GM19467 (cell line): ENCODE data around the gene MAN2B2.
"Not testable (repeated sequence)": the region's sequence is repeated elsewhere in the genome, so short reads cannot be mapped to it uniquely, and the experiment has no call there.

Experiments used
- ATAC-seq: cut with Tn5 transposase; IDR thresholded peaks from one replicate; pipeline ENCODE4 v1.9.1; 2021; ENCODE audit warnings: mild to moderate bottlenecking, moderate library complexity; ENCODE audit not compliant: unreplicated experiment

MAN2B2 gene

DNA sequence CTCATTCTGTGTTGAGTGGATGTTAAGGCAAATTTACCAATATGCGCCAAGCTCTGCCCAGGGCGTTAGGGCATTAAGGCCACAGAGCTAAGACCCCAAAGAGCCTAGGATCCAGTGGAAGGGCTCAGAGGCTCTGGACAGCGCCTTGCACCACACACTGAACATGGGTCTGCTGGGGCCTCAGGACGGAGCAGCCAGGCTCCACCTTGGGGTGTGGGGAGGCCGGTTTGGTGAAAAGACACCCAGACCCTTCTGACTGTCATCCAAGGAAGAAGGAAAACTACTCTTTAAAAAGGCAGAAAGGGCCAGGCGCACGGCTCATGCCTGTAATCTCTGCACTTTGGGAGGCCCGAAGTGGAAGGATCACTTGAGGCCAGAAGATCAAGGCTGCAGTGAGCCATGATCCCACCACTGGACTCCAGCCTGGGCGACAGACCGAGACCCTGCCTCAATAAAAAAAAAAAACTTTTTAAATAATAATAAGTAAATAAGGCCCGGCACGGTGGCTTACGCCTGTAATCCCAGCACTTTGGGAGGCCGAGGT is 64.2 kb downstream of the MAN2B2 start:
- no peak for ATAC-seq

DNA sequence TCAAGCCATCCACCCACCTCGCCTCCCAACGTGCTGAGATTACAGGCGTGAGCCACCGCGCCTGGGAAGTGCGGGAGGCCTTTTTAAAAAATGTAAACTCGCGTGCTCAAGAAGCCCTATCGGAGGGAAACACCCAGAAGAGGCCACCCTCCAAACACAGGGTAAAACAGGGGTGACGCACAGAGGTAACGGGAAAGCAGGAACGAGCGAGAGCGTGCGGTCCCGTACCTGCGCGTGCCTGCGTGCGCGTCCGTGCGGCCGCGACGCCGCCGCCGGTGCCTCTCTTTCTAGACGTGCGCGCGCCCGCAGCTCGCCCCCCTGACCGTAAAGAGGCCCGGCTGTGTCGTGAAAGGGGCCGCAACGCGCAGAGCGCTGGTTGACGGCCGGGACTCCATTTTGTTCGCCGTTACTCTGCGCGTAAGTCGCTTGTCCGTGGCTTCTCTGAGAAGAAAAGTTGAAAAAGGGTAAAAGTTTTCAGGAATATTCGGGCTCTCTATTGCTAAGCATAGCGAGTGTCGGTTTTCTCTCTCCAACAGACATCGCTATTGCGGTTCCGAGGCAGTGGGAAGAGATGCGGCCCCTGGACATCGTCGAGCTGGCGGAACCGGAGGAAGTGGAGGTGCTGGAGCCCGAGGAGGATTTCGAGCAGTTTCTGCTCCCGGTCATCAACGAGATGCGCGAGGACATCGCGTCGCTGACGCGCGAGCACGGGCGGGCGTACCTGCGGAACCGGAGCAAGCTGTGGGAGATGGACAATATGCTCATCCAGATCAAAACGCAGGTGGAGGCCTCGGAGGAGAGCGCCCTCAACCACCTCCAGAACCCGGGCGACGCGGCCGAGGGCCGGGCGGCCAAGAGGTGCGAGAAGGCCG is 65.5 kb downstream of the MAN2B2 start, which contains the start of gene MRFAP1:
Gene MRFAP1 (plus strand): TSS at position 394 of the 872 bp plus-strand sequence. CDS start 178 bp downstream, at position 572.
- peak; percentile 72 for ATAC-seq

DNA sequence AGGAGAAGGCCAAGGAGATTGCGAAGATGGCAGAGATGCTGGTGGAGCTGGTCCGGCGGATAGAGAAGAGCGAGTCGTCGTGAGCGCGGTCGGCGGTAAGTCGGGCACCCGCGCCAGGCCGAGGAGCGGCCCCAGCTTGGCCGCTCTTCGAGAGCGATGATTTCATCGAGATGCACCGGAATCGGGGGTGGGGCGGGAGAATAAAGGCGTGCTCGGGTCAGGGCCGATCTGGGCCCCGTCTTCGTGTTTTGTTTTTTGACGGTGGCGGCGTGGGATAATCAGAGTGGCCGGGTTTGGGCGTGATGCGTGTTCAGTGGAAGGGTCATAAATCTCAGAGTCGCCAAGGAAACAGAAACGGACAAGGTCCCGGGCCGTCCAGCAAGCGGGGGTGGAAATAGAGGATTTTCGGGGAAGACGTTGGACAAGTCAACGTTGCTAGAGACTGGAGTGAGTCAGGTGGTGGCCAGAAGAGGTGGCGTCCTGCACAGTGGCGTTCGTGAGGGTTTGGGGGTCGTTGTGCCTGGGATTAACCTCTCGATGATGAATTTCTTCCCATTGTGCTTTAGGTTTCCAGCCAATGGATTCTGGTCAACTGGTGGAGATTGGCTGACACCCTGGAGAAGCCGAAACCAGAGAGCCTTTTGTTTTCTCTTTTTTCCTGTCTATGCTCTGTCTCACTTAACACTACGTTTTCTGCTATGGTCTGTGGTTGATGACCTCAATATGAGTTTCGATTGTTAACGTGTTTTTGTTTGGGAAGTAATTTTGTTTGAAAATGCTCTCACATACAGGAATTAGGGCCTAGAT is 66.4 kb downstream of the MAN2B2 start:
- ATAC-seq = peak; percentile 32

DNA sequence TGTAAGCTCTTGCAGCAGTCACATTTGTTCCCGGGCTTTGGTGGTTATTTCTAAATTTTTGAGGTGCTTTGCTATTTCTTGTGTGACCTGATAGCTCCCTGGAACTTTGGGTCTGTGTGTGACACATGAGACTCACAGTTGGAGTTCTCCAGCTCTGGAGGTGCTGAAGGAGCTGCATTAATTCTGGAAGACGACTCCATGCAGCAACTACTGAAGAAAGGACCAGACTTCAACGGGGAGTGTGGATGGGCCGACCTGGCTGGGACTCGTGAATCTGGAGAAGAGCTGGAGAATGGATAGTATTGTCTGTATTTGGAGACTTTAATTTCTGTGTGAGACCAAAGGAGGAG is 67.0 kb downstream of the MAN2B2 start:
- no peak for ATAC-seq

DNA sequence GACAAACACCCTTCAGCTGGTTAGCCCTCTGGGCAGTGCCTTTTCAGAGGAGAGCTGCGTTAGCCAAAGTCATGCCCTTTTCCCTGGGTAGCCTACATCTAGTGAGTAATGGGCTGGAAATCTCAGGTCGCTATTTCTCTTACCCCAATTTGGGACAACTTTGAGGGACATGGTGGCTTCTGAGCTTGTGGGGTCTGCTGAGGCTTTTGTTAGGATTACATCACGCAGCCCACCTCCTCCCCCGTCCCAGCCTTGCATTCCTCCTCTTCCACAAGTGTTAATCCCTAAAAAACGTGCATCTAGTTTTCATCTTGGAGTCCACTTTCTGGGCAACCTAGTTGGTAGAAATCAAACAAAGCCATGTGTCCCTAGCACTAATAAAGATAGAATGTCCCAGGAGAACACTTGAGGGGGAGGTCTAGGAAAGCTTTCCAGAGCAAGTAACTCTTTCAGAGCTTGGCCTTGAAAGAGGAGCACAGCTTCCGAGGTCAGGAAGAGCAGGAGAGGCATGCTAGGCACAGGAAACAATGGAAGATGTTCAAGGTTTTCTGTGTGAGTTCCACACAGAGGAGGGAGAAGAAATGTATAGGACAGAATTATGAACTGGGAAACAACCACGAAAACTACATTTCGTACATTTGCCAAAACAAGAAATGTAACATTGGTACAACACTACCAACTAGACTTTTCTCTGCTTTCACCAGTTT is 68.3 kb downstream of the MAN2B2 start:
- ATAC-seq = no peak

DNA sequence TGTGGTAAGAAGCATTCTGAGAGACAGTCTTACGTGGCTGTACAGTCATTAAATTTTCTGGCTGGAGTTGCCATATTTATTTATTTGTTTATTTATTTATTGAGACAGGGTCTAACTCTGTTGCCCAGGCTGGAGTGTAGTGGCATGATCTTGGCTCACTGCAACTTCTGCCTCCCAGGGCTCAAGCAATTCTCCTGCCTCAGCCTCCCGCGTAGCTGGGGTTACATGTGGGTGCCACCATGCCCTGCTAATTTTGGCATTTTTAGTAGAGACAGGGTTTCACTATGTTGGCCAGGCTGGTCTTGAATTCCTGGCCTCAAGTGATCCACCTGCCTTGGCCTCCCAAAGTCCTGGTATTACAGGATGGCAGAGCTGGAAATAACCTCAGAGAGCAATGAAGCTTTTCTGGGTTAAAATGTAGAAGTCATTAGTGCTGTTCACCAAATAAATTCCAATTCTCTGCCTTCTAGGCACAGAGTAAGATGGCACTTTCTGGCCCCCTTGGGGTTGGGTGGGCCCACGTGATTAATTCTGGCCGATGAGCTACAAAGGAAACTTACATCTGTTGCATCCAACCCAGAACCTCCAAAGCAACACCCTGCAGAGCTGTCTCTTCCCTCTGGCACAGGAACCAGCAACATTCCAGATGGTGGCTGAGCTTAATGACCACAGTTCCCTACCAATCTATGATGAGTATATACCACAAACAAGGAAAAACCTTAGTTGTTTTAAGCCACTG is 70.0 kb downstream of the MAN2B2 start:
- ATAC-seq = no peak

DNA sequence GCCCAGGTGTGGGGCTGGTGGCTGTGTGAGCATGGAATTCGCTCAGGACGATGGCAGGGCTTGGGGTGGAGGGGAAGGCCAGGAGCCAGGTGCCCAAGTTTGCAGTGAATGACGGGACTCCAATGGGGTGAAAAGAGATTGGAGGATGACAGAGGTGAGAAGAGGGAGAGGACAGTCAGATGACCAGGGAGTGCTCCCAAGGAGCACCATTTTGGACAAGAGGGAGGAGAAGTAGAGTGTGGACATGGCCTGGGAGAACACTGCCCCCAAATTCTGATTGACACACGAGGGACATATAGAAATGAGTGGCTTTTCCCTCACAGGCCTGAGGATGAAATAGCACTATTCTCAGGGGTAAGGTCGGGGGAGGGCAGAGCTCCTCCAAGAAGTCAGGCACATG is 72.2 kb downstream of the MAN2B2 start:
- no peak for ATAC-seq

DNA sequence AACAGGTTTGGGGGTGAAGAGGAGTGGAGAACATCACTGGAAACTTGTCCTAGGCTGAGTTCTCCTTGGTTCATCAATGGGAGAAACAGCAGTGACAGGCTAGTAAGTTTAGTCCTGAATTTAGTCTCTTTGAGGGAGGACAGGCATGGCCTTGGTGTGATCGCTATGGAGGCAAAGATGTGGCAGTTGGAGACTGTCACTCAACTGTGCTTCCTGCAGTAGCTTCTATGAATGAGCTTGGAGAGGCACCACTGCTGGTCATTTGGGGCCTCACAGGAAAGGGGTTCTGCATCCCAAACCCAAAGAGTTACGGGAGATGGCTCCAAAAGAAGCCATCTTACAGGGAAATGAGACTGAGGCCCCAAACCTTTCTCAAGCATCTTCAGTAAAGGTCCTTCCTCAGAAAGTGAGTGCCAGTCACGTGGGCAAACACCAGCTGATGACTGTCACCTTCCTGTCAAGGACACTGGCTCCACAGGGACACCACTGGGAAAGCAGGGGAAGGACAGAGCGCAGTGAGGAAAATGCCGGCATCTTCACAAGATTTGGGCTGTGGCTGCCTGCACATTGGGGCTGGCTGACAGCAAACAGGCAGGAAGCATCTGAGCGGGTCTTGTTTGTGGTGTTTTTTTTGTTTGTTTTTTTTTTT is 72.7 kb downstream of the MAN2B2 start:
- no peak for ATAC-seq

DNA sequence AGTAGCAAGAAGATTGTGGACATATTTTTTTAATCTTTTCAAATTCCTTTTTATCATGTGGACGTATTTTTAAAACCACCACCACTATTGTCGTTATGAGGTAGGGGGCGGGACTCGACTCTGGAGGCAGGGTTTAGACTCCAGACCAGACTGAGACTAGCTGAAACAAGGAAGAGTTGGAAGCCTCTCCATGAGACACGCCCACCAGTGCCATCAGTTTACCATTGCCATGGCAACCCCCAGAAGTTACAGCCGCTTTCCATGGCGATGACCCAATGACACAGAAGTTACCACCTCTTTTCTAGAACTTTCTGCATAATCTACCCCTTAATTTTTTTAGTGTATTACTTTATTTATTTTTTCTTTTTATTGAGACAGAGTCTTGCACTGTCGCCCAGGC is 74.2 kb downstream of the MAN2B2 start:
- ATAC-seq = no peak

DNA sequence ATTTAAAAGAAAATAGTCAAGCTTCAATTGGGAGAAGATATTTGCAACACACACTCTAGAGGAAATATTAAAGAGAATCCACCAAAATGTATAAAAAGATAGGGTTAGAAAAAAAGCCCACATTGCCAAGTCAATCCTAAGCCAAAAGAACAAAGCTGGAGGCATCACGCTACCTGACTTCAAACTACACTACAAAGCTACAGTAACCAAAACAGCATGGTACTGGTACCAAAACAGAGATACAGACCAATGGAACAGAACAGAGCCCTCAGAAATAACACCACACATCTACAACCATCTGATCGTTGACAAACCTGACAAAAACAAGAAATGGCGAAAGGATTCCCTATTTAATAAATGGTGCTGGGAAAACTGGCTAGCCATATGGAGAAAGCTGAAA is 79.2 kb downstream of the MAN2B2 start:
- ATAC-seq = not testable (repeated sequence)

DNA sequence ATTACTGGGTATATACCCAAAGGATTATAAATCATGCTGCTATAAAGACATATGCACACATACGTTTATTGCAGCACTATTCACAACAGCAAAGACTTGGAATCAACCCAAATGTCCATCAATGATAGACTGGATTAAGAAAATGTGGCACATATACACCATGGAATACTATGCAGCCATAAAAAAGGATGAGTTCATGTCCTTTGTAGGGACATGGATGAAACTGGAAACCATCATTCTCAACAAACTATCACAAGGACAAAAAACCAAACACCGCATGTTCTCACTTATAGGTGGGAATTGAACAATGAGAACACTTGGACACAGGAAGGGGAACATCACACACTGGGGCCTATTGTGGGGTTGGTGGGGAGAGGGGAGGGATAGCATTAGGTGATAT is 80.3 kb downstream of the MAN2B2 start:
- ATAC-seq = not testable (repeated sequence)

DNA sequence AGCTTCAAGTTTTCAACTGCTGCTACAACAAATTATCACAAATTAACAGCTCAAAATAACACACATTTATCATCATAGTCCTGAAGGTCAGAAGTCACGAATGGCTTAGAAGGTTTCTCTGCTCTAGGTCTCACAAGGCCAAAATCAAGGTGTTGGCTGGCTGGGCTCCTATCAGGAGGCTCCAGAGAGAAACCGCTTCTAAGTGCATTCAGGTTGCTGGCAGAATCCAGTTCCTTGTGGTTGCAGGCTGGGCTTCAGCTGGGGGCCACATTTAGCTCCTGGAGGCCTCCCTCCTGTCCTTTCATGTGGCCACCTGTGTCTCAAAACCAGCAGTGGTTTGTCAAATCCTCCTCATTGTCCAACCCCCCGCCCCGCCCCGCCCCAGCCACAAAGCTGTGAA is 80.9 kb downstream of the MAN2B2 start:
- ATAC-seq = no peak

DNA sequence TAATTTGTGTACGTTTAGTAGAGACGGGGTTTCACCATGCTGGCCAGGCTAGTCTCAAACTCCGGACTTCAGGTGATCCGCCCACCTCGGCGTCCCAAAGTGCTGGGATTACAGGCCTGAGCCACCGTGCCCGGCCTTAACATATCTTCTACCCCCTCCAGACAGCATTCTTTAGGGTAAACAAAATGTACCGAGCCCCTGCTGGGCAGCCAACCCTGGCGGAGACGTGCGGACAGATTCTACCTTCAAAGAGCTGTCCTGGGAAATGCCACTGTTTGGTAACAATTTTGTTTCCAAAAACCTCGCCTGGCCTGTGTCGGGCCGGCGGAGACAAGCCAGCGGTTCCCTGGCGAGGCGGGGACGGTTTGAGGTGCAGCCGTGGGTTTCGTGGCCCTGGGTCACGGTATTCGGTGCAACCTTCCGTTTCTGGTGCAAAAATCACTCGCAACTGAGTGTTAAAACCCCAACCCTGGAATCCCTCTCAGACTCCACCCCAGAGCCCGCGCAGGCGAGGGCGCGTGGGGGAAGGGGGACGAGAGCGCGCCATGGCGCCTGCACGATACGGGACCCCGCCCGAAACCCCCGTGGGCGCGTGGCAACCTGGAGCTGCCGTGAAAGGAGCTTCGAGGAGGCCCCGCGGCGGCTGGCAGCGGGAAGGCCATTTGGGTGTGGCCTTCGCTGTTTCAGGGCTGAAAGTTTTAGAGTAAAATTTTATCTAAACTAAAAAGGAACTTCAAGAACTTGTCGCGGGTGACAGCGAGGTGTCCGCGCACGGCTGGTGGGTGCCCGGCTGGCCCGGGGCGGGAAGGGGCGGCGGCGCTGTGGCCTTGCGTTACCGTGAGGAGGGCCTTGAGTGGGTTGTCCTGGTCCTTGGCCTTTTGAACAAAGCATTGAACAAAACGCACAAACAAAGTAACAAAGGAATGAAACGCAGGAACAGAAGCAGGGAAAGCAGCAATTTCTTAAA is 82.5 kb downstream of the MAN2B2 start:
- ATAC-seq = no peak

DNA sequence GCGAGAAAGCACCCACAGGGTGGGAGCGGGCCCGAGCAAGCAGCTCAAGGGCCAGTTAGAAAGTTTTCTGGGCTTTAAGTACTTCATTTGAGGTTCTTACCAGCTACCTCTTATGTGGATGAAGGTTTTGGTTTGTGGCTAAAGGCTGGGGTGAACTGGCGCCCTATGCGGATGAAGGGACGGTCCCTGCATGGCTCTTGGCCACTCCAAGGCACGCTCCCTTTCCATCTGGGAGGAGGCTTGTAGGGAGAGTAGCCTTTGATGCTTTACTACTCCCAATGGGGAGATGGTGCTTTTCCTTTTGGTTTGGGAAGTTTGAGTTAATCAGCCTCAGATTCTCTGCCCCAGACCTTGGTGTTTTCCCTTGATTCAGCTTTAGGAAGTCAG is 83.2 kb downstream of the MAN2B2 start:
- ATAC-seq = no peak

DNA sequence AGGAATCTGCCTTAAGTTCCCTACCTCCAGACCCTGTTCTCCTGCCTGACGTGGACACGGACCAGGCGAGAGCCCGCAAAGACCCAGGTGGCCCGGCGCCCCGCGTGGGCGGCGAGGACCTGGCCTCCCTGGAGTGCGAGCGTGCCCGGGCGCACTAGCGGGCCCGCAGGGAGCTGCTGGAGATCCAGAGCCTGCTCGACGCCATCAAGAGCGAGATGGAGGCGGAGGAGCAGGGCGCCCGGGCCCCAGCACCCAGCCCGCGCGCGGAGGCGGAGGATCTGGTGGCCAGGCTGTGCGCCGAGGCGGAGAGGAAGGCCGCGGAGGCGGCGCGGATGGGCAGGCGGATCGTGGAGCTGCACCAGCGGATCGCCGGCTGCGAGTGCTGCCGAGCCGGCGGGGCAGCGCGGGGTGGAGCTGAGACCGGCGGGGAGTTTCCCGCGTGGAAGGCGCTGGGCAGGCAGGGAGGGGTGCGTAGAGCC is 83.6 kb downstream of the MAN2B2 start:
- ATAC-seq = no peak

DNA sequence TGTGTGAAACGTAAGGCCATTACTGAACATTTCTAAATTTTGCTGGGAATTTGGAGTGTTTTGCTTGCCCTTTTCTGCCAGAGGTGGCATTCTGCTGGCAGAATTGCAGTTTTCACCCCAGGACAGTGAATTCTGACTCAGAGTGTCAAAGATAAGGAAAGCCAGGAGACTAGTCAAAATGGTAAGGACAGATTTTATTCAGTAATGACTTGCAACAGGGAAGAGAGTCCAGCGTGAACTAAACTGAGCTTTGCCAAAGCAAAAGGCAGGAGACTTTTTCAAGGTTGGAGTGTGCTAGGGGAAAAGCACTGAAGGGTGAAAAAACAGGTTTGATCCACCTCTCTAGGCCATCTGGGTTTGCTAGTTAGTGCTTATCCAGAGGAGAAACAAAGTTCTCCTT is 84.9 kb downstream of the MAN2B2 start:
- no peak for ATAC-seq

DNA sequence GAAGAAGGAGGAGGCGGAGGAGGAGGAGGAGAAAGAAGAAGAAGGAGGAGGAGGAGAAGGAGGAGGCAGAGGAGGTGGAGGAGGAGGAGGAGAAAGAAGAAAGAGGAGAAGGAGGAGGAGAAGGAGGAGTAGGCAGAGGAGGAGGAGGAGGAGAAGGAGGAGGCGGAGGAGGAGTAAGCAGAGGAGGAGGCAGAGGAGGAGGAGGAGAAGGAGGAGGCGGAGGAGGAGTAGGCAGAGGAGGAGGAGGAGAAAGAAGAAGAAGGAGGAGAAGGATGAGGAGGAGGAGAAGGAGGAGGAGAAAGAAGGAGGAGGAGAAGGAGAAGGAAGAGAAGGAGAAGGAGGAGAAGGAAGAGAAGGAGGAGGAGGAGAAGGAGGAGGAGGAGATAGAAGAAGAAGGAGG is 85.4 kb downstream of the MAN2B2 start:
- no peak for ATAC-seq

DNA sequence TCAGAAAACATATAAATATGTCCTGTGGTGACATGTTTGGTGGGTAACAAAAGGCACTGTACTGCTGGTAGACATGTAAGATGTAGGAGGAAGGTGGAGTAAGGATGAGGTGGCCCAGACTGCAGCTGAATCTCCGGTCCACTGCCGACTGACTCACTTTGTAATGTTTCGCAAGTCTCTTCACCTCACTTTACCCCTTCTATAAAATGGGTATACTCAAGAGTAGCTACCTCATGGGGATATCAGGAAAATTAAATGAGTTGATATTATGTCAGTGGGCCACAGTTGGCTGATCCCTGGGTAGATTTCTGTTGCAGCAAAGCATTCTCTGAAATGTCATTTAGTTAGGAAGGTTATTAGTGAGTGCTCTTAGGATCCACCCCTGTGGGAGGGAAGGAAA is 87.6 kb downstream of the MAN2B2 start:
- ATAC-seq = no peak
